A204.1 (cell line): ENCODE results near the gene LUZP1.

Experiments
- FAIRE-seq: peaks from 2 replicates; lab custom pipeline; 2012; peaks lifted over from hg19 to GRCh38; lab: Jason Lieb, UNC

Gene LUZP1

DNA sequence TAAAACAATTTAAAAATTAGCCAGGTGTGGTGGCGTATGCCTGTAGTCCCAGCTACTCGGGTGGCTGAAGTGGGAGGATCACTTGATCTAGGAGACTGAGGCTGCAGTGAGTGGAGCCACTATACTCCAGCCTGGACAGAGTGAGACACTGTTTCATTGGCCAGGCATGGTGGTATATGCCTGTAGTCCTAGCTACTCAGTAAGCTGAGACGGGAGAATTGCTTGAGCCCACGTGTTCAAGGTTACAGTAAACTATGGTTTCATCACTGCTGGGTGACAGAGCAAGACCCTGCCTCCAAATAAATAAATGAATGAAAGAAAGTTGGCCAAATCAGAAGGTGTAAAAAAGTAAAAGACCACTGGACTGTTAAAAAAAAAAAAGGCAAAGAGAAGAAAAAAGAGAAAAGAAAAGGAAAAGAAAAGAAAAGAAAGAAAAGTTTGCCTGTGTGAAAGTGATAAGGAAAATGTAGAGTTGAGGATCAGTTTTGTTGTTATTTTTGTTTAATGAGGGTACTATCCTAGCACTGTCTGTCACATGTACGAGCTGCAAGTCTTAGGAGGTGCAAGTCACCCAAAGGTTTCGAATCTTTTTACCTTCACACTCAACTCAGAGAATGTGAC lies 52.3 kb downstream of the LUZP1 start:
- FAIRE-seq, result no peak

- FAIRE-seq, result no peak
Measured at GRCh38 chr1:23114424-23115079, 54.1 kb downstream of the LUZP1 start.

- no peak for FAIRE-seq
Measured at GRCh38 chr1:23111600-23112535, 56.8 kb downstream of the LUZP1 start.

DNA sequence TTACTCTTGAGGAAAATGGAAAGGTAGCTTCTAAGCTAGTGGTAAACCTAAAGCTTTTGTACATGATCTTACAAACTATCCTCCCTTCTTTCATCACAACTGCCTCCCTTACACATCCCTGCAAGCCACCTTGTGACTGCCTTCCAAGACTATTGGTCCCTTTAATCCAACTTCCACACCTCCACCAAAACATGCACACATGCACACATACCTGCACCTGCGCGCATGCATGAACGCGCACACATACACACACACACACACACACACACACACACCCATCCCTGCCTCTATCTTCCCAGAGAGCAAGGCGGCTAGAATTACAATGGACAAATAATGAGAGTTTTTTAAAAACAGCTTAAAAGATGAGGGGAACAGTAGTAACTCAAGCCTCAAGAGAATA lies 58.3 kb downstream of the LUZP1 start:
- no peak for FAIRE-seq

DNA sequence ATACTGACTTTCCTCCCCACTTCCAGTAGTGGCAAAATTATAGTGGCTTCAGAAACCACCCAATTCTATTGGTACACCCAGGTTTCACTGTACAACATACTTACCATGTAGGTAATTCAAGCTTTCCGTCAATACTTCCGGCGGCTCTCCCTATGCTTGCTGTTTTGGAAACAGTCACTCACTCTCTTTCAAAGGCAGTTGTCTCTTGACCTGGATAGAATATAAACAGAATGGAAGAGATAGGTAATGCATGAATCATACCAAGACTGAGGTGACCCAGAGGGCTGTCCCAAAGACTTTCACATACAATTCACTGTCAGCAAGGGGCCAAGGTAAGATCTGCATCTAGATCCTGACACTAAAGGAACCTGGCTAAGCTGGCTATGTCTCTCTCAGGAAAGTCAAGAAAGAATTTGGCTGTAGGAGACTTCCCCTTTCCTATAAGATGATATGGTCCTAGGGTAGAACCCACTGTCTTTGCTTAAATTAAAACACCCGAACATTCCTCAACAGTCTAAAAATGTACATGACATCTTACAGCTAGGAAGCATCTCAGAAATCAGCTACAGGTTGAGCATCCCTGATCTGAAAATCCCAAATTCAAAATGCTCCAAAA lies 59.6 kb downstream of the LUZP1 start:
- no peak for FAIRE-seq

- no peak for FAIRE-seq
Measured at GRCh38 chr1:23103001-23103889, 65.4 kb downstream of the LUZP1 start.

- no peak for FAIRE-seq
Measured at GRCh38 chr1:23102289-23102688, 66.4 kb downstream of the LUZP1 start.

DNA sequence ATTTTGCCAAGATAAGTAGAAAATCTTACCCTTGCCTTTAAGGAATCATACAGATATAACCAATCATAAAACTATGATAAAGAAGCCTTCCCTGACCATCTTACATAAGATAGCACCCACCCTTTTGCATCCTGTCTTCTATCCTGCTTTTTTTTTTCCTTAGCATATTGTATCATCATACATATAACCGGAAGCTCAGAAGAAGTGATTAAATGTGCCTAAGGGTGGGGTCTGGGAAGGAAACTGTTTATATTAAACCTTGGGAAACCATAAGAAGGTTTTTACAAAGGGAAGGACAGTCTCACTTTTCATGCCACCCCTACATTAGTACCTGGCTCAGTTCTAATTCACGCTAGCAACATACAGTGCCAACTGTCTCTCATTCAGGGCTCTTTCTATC lies 66.8 kb downstream of the LUZP1 start:
- FAIRE-seq, result no peak

DNA sequence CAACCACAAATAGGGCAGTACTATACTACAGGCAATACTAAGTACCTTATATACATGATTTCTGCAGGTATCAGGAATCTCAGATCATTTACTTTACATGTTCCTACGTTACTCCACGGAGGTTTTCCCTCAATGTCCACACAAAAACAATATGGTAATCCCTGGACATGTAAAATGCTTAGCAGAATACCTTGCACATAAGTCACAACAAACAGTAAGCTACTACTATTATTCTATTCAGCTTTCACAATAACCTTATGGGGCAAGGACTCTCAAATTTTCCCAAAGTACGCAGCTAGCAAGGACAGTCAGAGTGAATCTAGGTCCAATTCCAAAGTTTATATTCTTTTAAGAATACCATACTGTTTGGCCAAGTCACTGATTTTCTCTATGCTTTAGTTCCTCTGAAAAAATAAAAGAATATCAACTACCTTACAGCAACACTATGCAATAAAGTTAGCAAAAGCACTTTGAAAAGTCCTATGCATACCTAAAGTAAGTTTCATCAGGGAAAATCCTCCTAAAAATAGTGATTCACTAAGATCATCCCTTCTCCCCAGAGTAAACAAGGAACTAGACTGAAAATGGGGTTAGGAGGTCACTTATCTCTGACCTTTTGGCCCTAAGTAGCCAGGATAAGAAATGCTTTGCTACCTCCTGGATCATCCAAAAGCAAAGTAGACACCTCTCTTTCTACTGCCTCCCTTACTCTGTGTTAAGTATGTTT lies 67.4 kb downstream of the LUZP1 start:
- no peak for FAIRE-seq

DNA sequence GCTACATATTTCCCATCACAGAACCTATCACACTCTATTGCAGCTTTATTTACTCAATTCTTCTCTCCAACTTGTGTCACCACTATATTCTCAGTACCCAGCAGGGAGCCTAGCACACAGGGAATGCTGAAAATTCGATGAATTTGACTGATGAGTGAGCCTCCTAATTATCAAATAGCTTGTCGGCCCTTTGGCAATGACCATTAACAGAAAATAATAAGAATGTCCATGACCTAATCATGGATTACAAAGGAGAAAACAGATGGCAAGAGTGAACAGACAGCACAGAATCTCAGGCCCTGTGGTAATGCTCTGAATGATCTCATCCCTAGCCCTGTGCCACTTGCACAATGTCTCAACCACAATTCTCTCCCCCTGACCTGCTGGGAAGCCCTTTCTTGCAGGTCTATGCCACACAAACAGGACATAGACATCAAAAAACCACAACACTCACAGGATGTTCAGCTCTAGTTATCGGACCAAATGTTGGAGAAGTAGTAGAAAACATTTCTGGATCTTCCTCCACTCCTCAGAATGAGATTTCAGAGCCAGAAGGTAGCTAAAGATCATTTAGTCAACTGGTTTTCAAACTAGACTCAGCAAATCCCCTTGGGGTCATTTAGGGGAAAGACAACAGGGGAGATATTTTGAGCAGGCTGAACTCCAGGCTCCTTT lies 68.4 kb downstream of the LUZP1 start:
- no peak for FAIRE-seq

GRCh38 chr1:23099171-23099536 lies 69.5 kb downstream of the LUZP1 start:
- peak; percentile 54 for FAIRE-seq

GRCh38 chr1:23098463-23099170 lies 70.0 kb downstream of the LUZP1 start:
- peak; percentile 83 for FAIRE-seq

GRCh38 chr1:23097316-23097715 lies 71.3 kb downstream of the LUZP1 start:
- no peak for FAIRE-seq

DNA sequence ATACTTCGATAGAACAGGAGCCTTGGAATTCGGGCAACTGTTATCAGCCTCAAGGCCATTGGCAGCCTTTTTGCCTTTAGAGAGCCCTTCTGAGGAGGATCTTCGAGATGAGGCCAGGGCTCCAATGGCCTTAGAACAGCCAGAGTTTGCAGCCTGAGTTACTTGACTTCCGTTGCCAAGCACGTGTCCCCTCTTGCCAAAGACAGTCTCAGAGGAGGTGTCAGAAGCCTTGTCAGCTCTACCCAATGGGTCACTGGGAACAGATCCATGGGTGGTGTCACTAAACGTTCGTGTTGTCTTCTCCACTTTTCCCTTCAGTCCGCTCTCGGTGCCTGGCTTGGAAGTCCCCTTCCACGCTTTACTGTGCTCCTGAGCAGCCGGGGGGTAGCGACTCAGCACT lies 76.2 kb downstream of the LUZP1 start:
- no peak for FAIRE-seq

DNA sequence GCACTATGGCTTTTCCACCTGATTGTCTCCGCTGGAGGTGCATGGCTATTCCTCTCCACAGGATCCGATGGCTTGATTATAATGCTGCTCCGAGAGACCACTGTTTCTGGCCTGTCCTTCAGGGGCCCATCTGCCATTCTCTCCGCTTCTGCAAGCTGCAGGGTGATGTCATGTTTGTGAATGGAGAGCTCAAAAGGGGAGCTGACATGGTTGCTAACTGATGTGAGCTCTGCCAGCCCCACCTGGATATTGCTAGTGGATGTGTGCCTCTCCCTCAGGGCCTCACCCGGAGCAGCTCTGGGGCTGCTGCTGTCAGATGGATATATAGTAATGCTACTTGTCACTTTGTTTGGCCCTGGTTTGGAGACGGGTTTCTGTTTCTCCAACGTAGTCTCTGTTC lies 77.1 kb downstream of the LUZP1 start:
- no peak for FAIRE-seq

GRCh38 chr1:23090056-23090455 lies 78.6 kb downstream of the LUZP1 start:
- FAIRE-seq, result no peak

GRCh38 chr1:23088027-23088426 lies 80.6 kb downstream of the LUZP1 start:
- FAIRE-seq, result no peak

DNA sequence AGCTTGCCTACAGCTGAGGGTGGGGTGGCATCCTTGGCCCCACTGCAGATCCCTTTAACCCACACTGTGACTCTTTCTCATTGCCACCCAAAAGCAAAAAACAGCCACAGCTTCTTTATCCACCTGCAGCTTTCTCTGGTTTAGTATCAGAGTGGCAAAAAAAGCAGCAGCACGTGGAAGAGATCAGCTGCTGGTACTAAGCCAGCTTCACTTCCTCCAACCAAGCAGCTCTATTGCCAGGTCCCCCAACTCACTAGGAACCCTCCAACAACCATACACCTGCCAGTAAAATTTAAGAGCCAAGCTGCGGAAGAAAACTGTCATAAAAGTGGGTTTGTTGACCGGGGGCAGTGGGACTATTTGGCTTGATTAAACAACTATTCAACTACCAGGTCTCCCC lies 83.0 kb downstream of the LUZP1 start:
- no peak for FAIRE-seq

DNA sequence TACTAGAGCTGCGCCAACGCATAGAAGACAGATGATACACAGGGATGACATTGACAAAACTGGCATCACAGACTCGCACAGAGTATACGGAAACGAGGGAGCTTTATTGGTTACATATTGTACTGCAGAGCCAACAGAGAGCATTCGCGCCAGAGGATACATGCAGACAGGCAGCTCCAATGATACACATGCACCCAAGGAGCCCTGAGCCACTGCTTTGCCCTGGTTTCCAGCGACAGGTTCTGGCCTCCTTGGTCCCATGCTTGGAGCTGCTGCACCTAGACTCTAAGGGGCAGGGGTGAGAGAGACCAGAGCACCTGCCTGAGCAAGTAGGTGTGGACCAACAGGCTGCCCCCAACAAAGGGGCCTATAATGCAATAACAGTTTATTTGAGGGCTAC lies 83.8 kb downstream of the LUZP1 start:
- no peak for FAIRE-seq
